Stimulated activated CD4-positive, alpha-beta T cell treated with anti-CD3 and anti-CD28 coated beads, Interleukin-15, amount 100 ng/mL, for 24 hours (primary cell): ENCODE measurements around the gene RYR2.

Experiments used
- DNase-seq: peaks from one replicate; pipeline ENCODE4 v3.0.0-alpha.2; 2020

RYR2 gene

DNA sequence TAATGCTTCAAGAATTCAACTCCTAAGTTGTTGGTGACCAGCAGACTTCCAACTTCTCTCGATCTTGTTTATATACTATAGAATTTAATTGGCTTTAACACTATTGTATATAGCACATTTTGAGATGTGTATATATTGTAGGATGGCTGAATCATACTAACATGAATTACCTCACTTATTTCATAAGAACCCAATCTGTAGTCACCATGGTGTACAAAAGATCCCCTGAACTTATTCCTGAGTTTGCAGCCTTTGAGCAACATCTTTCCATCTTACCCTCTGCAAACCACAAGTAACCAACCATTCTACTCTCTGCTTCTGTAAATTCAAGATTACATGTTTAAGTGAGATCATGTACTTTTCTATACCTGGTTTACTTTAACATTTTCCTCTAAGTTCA is 836.4 kb downstream of the RYR2 start:
- DNase-seq, result no peak

DNA sequence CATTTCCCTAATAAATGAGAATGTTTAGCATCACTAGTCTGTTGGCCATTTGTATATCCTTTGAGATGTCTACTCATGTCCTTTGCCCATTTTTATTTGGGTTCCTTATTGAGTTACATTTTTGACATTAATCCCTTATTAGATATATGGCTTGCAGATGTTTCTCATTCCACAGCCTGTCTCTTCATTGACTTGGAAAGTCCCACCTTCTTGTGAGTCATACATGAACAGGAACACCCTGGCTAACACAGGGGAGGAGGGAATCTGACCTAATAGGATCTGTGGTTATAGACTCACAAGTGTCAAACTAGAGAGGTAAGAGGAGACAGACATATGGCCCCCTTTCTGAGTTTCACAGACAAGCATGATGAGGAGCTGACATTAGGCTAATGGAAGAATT is 837.2 kb downstream of the RYR2 start:
- no peak for DNase-seq
